GM10266 (cell line): ENCODE data around the gene HBG1.
"Not testable (repeated sequence)": the region's sequence is repeated elsewhere in the genome, so short reads cannot be mapped to it uniquely, and the experiment has no call there.

Source experiments
- DNase-seq: peaks from one replicate; pipeline ENCODE4 v3.0.0; 2012; ENCODE audit errors: extremely low spot score
- TF ChIP-seq, protein P1 (sequence below): IDR thresholded peaks from 2 replicates; pipeline ENCODE4 v1.5.1; 2012; ENCODE audit warnings: mild to moderate bottlenecking, low read depth; ENCODE audit not compliant: control insufficient read depth, insufficient read depth; ENCODE audit errors: missing control alignments

The HBG1 gene

GRCh38 chr11:5249807-5250396, at the start of gene HBG1:
TSS of gene HBG1 (minus strand) at chr11:5249857. CDS start at chr11:5249804, 53 bp downstream.
- DNase-seq: not testable (repeated sequence)

GRCh38 chr11:5298451-5298850, 48.8 kb upstream of the HBG1 start:
- TF ChIP-seq, protein P1, sequence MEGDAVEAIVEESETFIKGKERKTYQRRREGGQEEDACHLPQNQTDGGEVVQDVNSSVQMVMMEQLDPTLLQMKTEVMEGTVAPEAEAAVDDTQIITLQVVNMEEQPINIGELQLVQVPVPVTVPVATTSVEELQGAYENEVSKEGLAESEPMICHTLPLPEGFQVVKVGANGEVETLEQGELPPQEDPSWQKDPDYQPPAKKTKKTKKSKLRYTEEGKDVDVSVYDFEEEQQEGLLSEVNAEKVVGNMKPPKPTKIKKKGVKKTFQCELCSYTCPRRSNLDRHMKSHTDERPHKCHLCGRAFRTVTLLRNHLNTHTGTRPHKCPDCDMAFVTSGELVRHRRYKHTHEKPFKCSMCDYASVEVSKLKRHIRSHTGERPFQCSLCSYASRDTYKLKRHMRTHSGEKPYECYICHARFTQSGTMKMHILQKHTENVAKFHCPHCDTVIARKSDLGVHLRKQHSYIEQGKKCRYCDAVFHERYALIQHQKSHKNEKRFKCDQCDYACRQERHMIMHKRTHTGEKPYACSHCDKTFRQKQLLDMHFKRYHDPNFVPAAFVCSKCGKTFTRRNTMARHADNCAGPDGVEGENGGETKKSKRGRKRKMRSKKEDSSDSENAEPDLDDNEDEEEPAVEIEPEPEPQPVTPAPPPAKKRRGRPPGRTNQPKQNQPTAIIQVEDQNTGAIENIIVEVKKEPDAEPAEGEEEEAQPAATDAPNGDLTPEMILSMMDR: no peak
- no peak for DNase-seq

DNA sequence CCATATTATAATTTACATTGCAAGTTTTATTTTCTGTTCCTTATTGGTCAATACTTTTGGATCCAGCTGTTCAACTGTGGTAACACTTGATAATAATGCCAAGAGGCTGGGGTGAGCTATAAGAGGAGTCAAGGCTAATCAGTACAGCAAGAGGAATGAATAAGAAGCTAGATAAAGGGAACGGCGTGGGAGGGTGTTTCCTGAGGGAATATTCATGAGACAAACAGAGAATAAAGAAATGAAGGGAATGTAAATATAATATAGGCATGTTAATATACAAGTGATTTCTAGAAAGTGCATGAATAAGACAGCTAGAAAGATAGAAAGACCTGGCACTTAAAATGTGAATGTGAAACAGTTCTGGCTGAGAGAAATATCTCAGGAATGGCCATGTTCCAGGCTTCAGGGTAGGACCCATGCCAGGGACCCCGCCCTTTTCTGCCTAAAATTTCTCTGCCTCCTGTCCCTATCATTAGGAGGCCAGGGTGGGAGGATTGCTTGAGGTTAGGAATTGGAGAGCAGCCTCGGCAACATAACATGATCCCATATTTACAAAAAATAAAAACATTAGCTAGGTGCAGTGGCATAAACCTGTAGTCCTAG, 48.2 kb upstream of the HBG1 start:
- TF ChIP-seq, protein P1: no peak
- no peak for DNase-seq

- DNase-seq: not testable (repeated sequence)
These were observed 44.8 kb upstream of the HBG1 start for GRCh38 chr11:5294342-5294995.

DNA sequence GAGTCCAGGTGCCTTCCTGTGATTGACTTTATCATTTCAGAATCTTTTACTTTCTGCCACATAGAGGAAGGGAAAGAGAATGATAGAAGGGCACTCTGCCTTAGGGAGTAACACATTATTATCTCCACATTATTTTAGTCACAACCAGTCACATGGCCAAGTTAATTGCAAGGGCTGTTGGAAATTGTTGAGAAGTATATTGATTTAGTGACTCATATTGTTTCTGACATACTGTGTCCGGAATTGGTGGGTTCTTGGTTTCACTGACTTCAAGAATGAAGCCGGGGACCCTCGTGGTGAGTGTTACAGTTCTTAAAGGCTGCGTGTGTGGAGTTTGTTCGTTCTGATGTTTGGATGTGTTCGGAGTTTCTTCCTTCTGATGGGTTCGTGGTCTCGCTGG, 43.4 kb upstream of the HBG1 start:
- no peak for DNase-seq
- TF ChIP-seq, protein P1: no peak

DNA sequence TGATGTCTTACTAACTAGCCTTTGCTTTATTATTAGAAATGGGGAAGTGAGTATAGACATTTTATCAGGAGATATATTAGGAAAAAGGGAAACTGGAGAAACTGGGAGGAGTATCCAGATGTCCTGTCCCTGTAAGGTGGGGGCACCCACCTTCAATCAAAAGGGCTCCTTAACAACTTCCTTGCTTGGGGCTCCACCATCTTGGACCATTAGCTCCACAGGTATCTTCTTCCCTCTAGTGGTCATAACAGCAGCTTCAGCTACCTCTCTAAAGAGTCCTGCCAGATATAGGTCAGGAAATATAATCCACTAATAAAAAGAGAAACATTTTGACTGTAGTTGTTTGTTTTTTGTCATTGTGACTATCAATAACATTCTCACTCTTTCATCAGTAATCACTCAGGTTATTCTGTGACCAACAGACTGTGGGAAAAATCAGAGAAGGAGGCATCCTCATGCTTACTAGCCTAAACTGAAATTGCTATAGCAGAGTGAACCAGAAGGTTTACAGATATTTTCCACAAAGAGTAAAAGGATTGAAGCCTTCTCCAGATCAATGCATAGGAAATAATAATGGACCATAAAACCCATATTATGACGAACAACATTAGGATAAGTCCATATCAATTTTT, 41.7 kb upstream of the HBG1 start:
- DNase-seq: peak; percentile 47
- TF ChIP-seq, protein P1: peak; percentile 51

- no peak for DNase-seq
- TF ChIP-seq, protein P1: no peak
These were observed 40.4 kb upstream of the HBG1 start for GRCh38 chr11:5290106-5290505.

GRCh38 chr11:5289696-5290095, 40.0 kb upstream of the HBG1 start:
- no peak for DNase-seq
- TF ChIP-seq, protein P1: no peak
